ENCODE data around the gene OR7G2. TPM values are rescaled to one million over a fixed set of nuclear protein-coding genes. Genes with fewer than 3 reads are reported as not detected.

The OR7G2 gene
- total RNA-seq, 1 donor from 2014 or later = not detected

Small RNA genes within 50 kb of the gene (small RNA-seq; reads per million reads assigned to genes)
- gene OR1M4P = not detected

Other genes with a start within 250 kb of the OR7G2 start
- gene MUC16, start 97.1 kb downstream of the OR7G2 start, total RNA-seq = under 0.01 TPM
- not detected for gene OR1M1, start 20.4 kb downstream of the OR7G2 start, total RNA-seq
- gene OR7G1, start 8.3 kb upstream of the OR7G2 start, total RNA-seq = not detected
- gene OR7G3, start 19.5 kb upstream of the OR7G2 start, total RNA-seq = not detected
- 17.2 TPM for gene ZNF317, start 32.9 kb upstream of the OR7G2 start, total RNA-seq
- gene OR7D2, start 71.5 kb upstream of the OR7G2 start, total RNA-seq = not detected
- not detected for gene OR7D4, start 112.1 kb upstream of the OR7G2 start, total RNA-seq
- not detected for gene OR7E24, start 143.5 kb upstream of the OR7G2 start, total RNA-seq
- 11.0 TPM for gene ZNF699, start 202.4 kb upstream of the OR7G2 start, total RNA-seq
- gene ZNF559, start 216.7 kb upstream of the OR7G2 start, total RNA-seq = 23.1 TPM